Heart right ventricle (tissue), 16 donors: Measurements from ENCODE around the gene DCST1. TPM values are rescaled to one million over a fixed set of nuclear protein-coding genes. Genes with fewer than 3 reads are reported as not detected.

Experiments
- ATAC-seq, 8 donors: fragments of 200-7000 bp; cut with Tn5 transposase; one replicate each; pipeline ENCODE4 v1.9.1; 2020; ENCODE audit warnings: mild to moderate bottlenecking in 8 of 8, moderate library complexity in 8 of 8, moderate number of reproducible peaks in 1 of 8
- DNase-seq, 2 donors: peaks; one replicate each; pipeline ENCODE4 v3.0.0-alpha.2; 2020
- H3K27ac ChIP-seq, 10 donors: fragments of 200-600 bp; sonication (generic) in 2 of 10; one replicate each; pipeline versions ENCODE4 v1.5.0 to v1.8.0; 2020 to 2022; ENCODE audit warnings: mild to moderate bottlenecking in 3 of 10
- H3K27me3 ChIP-seq, 7 donors: fragments of 200-600 bp; one replicate each; pipeline ENCODE4 v1.8.0; 2021 to 2022; ENCODE audit warnings: mild to moderate bottlenecking in 2 of 7
- H3K36me3 ChIP-seq, 9 donors: fragments of 200-600 bp; sonication (generic) in 1 of 9; one replicate each; pipeline versions ENCODE4 v1.5.0 to v1.8.0; 2020 to 2022; ENCODE audit warnings: mild to moderate bottlenecking in 2 of 9
- H3K4me1 ChIP-seq, 9 donors: fragments of 200-600 bp; sonication (generic) in 1 of 9; one replicate each; pipeline versions ENCODE4 v1.5.0 to v1.8.0; 2020 to 2022; ENCODE audit warnings: mild to moderate bottlenecking in 4 of 9
- H3K4me3 ChIP-seq, 10 donors: fragments of 200-600 bp; sonication (generic) in 2 of 10; one replicate each; pipeline versions ENCODE4 v1.5.0 to v1.8.0; 2020 to 2022; ENCODE audit warnings: mild to moderate bottlenecking in 7 of 10, moderate library complexity in 2 of 10
- H3K9me3 ChIP-seq, 11 donors: fragments of 200-600 bp in 10 of 11; sonication (generic) in 2 of 11; one replicate each; pipeline versions ENCODE4 v1.5.0 to v1.8.0; 2013 to 2022; ENCODE audit warnings: mild to moderate bottlenecking in 2 of 11, control low read depth in 1 of 11, moderate library complexity in 1 of 11
- CTCF ChIP-seq, 9 donors: fragments of 200-600 bp; sonication (generic) in 2 of 9; IDR thresholded peaks; one replicate each; pipeline versions ENCODE4 v1.5.0 to v1.8.0; 2021 to 2022; ENCODE audit warnings: antibody characterized with exemption in 9 of 9, mild to moderate bottlenecking in 5 of 9, moderate library complexity in 1 of 9
- WGBS, 2 donors: extraction: QIAGEN DNeasy Blood & Tissue Kit; methylation state at CpG; one replicate each; pipeline ENCODE4 v1.1.7; 2013; ENCODE audit warnings: inconsistent platforms in 1 of 2; 5-methylcytosine and 5-hydroxymethylcytosine counted together
- intact Hi-C, 10 donors: fragments of 100-400 bp; cut with DNase I; formaldehyde crosslinking; loops; one replicate each; pipeline versions ENCODE4 v1.11.1 to v1.14.2; 2022
- polyA plus RNA-seq, 2 donors: library from polyadenylated mRNA; stranded (reverse); fragments of 200-250 nt; gene quantifications; one replicate each; pipeline ENCODE4 v1.2.3, GENCODE V29; 2013
- total RNA-seq, 10 donors: library from RNA; stranded (reverse); fragmentation: NEBNext Ultra II Directional in 3 of 10; extraction: Animal tissue kit (Norgen Biotek cat#: 25700) in 3 of 10; gene quantifications; one replicate each; pipeline versions ENCODE4 v1.2.1 to v1.2.4, GENCODE V29; 2021 to 2023
- donor health status: Arrhythmogenic right ventricular cardiomyopathy.
- donor health status: ischemic (EF 13 %, LVEDD 7.1; RV severe dilation, severe dysfunction).
- donor health status: healthy with polysubstance abuse.
- donor health status: DM: no; HTN: yes; CAD: no.
- donor health status: DM: no; HTN: no; CAD: no.
- donor health status: ischemic (EF 25% LVEDD 6.9; RV normal size, moderate dysfunction).
- donor health status: ischemic (EF 25% LVEDD 5.7; RV mildly dilated, moderate dysfunction).
- donor health status: healthy.
- donor health status: DM: yes; HTN: yes; CAD: no.
- donor health status: Ischemic cardiomyopathy.
- donor health status: ischemic (EF 35%, LVEDD 5.7; RV mildly dilated, moderate dysfunction).
- donor health status: nonischemic (EF 11% LVEDD 7.7; RV severe dilation, severe dysfunction).
- donor health status: DM: yes; HTN: yes; CAD: no.
- donor health status: PGD.
- donor health status: ischemic (EF 29% LVEDD 5.4; RV normal size, mild dysfunction).
- donor health status: nonischemic (EF 23%, LVEDD 6.1; RV moderate dilation, normal function).

The DCST1 gene
- total and polyA plus RNA-seq, 12 donors = 0.29 TPM; not detected in 11

GRCh38 chr1:155026154-155026553 is 7.5 kb upstream of the DCST1 start:
- DNase-seq (no peak), ATAC-seq (no peak)
- Histone ChIP-seq H3K27me3 (no peaks in the 10 kb centered on the region), H3K27ac (no peak overlapping the region), H3K36me3 (no peaks in the 10 kb centered on the region), H3K9me3 (no peaks in the 10 kb centered on the region), H3K4me3 (no peak overlapping the region), H3K4me1 (peaks cover 0 to 9% (median 0%) of the 10 kb centered on the region in 9 donors)
- 64 to 73% methylated on average over 9 of the region's 9 CpGs for WGBS, 2 donors
- intact Hi-C loops = no loop called here
- TF ChIP-seq CTCF (IDR thresholded peaks at IDR 0.05) = no peak

GRCh38 chr1:155026588-155026987 is 7.0 kb upstream of the DCST1 start:
- no peaks in the 10 kb centered on the region for H3K36me3 ChIP-seq
- no peak for ATAC-seq
- TF ChIP-seq CTCF (IDR thresholded peaks at IDR 0.05) = no peak
- no peaks in the 10 kb centered on the region for H3K9me3 ChIP-seq
- 88 to 89% methylated on average over 6 of the region's 6 CpGs for WGBS, 2 donors
- H3K4me1 ChIP-seq = peaks cover 0 to 9% (median 0%) of the 10 kb centered on the region in 9 donors
- no peak for DNase-seq
- no peaks in the 10 kb centered on the region for H3K27me3 ChIP-seq
- intact Hi-C loops = no loop called here
- no peak overlapping the region for H3K4me3 ChIP-seq
- no peak overlapping the region for H3K27ac ChIP-seq

- ATAC-seq = peak in 1 of 8 donors; percentile 11
- DNase-seq = no peak
- WGBS, 2 donors = 83 to 89% methylated on average over 15 to 16 of the region's 16 CpGs
Measured at GRCh38 chr1:155029513-155030242, 3.9 kb upstream of the DCST1 start.

GRCh38 chr1:155030243-155030795 is 3.3 kb upstream of the DCST1 start:
- TF ChIP-seq CTCF (IDR thresholded peaks at IDR 0.05) = no peak
- DNase-seq = no peak
- intact Hi-C loops = no loop called here

More at GRCh38 chr1:155029513-155030242, 3.9 kb upstream of the DCST1 start:
- Histone ChIP-seq H3K36me3 (no peaks in the 10 kb centered on the region), H3K4me1 (no peaks in the 10 kb centered on the region), H3K27ac (no peak overlapping the region), H3K9me3 (no peaks in the 10 kb centered on the region), H3K4me3 (no peak overlapping the region), H3K27me3 (no peaks in the 10 kb centered on the region)
- intact Hi-C loops = no loop called here
- TF ChIP-seq CTCF (IDR thresholded peaks at IDR 0.05) = no peak

More at GRCh38 chr1:155030243-155030795, 3.3 kb upstream of the DCST1 start:
- Histone ChIP-seq H3K9me3 (no peaks in the 10 kb centered on the region), H3K36me3 (no peaks in the 10 kb centered on the region), H3K27ac (no peak overlapping the region), H3K4me3 (no peak overlapping the region), H3K4me1 (no peaks in the 10 kb centered on the region), H3K27me3 (no peaks in the 10 kb centered on the region)
- ATAC-seq = peak in 1 of 8 donors; percentile 25
- 90 to 93% methylated on average over 15 of the region's 15 CpGs for WGBS, 2 donors
